IPS-15b (cell line): ENCODE results near the gene EIF3A.

Experiments
- H3K27me3 ChIP-seq: one replicate; pipeline ENCODE4 v1.6.1; 2013; ENCODE audit warnings: low read length; ENCODE audit not compliant: control insufficient read depth, insufficient read depth
- H3K36me3 ChIP-seq: one replicate; pipeline ENCODE4 v1.6.1; 2013; ENCODE audit warnings: low read length; ENCODE audit not compliant: control insufficient read depth, insufficient read depth
- H3K4me1 ChIP-seq: one replicate; pipeline ENCODE4 v1.6.1; 2013; ENCODE audit warnings: mild to moderate bottlenecking, low read length; ENCODE audit not compliant: control insufficient read depth, insufficient read depth
- H3K4me3 ChIP-seq: one replicate; pipeline ENCODE4 v1.5.1; 2013; ENCODE audit warnings: low read depth, low read length
- H3K9ac ChIP-seq: one replicate; pipeline ENCODE4 v1.6.1; 2013; ENCODE audit warnings: low read depth, mild to moderate bottlenecking, low read length
- H3K9me3 ChIP-seq: one replicate; pipeline ENCODE4 v1.6.1; 2013; ENCODE audit warnings: mild to moderate bottlenecking, low read length; ENCODE audit not compliant: control insufficient read depth, insufficient read depth

Gene EIF3A

DNA sequence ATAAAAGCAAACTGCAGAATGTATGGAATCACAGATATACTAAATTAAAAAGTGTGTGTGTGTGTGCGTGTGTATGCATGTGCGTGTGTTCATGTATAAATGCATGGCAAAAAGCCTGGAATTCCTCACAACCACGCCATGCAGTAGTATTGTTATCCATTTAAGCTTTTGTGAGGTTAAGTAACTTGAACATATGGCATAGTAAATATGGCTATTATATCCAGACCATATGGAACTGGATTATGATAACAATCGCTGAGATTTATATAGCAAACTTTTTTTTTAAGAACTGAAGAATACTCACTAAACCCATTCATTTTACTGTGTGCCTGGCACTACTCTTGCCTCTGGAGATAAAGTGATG lies 73.4 kb downstream of the EIF3A start:
- Histone ChIP-seq H3K4me3 (no peak overlapping the region), H3K9ac (no peak overlapping the region), H3K36me3 (no peaks in the 10 kb centered on the region), H3K4me1 (no peaks in the 10 kb centered on the region), H3K27me3 (no peaks in the 10 kb centered on the region), H3K9me3 (no peaks in the 10 kb centered on the region)

DNA sequence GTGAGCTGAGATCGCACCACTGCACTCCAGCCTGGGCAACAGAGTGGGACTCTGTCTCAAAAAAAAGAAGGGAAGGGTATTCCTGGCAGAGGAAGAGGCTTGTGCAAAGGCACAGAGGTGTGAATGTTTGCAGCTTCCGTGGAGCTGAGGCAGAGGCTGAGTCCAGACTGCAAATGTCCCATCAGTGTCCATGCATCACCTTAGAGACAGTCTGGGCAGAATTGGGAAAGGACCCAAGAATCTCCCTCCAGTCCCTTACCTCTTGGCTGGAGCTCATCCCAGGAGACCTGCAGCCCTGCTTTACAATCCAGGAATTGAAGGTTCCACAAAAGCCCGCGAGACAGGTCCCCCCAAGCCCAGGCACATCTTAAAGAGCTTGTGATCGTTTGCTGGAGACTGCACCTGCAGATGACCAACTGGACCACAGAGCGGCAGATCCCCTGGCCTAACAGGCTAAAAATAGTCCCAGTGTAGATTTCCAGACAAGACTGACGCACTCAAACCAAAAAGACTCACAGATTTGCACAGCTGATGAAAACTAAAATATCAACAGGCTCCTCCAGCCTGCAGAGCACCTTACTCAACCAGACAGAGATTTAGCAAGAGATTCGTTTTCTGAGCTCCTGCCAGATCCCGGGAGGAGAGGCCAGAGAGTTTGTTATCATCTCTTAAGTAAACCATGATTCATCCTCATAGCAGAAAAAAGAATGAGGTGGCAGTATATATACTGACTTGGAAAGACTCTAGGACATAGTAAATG lies 74.0 kb downstream of the EIF3A start:
- Histone ChIP-seq H3K9me3 (no peaks in the 10 kb centered on the region), H3K27me3 (no peaks in the 10 kb centered on the region)

GRCh38 chr10:119005362-119006043 lies 75.1 kb downstream of the EIF3A start:
- no peaks in the 10 kb centered on the region for H3K36me3 ChIP-seq
- no peak overlapping the region for H3K9ac ChIP-seq

More for the DNA sequence above, 74.0 kb downstream of the EIF3A start:
- H3K36me3 ChIP-seq = no peaks in the 10 kb centered on the region
- H3K4me1 ChIP-seq = no peaks in the 10 kb centered on the region
- no peak overlapping the region for H3K9ac ChIP-seq
- no peak overlapping the region for H3K4me3 ChIP-seq

GRCh38 chr10:119003572-119004289 lies 76.9 kb downstream of the EIF3A start:
- H3K9ac ChIP-seq = no peak overlapping the region
- no peaks in the 10 kb centered on the region for H3K4me1 ChIP-seq
- no peaks in the 10 kb centered on the region for H3K27me3 ChIP-seq
- no peak overlapping the region for H3K4me3 ChIP-seq
- no peaks in the 10 kb centered on the region for H3K9me3 ChIP-seq
- H3K36me3 ChIP-seq = no peaks in the 10 kb centered on the region

More at GRCh38 chr10:119005362-119006043, 75.1 kb downstream of the EIF3A start:
- no peaks in the 10 kb centered on the region for H3K4me1 ChIP-seq
- no peaks in the 10 kb centered on the region for H3K9me3 ChIP-seq
- no peaks in the 10 kb centered on the region for H3K27me3 ChIP-seq
- no peak overlapping the region for H3K4me3 ChIP-seq

DNA sequence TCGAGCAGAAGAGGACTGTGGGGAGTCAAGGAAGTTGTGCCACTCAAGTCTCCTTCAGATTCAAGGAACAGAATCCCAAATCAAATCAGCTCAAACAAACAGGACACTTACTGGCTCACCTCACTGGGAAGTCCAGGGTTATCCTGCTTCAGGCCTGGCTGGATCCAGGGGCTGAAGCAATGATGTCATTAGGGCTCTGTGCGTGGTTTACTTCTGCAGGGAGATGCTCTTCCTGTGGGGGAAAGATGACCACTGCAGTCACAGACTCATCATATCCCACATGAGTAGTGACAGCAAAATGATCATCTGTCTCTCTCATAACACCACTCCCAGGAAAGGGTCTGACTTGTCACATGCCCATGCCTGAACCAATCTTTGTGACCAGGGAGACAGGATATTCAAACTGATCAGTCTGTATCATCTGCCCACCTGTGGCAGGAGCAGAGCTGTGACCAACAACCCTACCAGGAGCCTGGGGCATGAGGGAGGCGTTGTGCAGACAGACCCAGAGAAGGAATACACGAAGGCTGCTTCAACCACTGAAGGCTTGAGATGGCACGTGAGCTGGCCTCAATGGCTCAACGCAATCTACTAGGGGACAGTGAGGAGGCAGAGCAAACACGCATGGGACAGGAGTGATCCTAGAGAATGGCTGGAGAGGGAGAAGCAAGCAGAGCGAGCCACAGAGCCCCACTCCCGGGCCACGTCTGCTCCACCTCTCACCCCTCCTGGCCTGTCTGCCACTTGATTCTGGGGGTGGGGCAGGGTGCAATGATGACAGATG lies 78.7 kb downstream of the EIF3A start:
- H3K9me3 ChIP-seq = no peaks in the 10 kb centered on the region
- no peaks in the 10 kb centered on the region for H3K27me3 ChIP-seq
- H3K4me3 ChIP-seq = no peak overlapping the region
- no peaks in the 10 kb centered on the region for H3K4me1 ChIP-seq
- H3K36me3 ChIP-seq = no peaks in the 10 kb centered on the region
- no peak overlapping the region for H3K9ac ChIP-seq

- Histone ChIP-seq H3K9me3 (no peaks in the 10 kb centered on the region), H3K27me3 (no peaks in the 10 kb centered on the region), H3K36me3 (no peaks in the 10 kb centered on the region), H3K4me3 (no peak overlapping the region), H3K4me1 (no peaks in the 10 kb centered on the region), H3K9ac (no peak overlapping the region)
These were observed 82.4 kb downstream of the EIF3A start for GRCh38 chr10:118998183-118998582.

DNA sequence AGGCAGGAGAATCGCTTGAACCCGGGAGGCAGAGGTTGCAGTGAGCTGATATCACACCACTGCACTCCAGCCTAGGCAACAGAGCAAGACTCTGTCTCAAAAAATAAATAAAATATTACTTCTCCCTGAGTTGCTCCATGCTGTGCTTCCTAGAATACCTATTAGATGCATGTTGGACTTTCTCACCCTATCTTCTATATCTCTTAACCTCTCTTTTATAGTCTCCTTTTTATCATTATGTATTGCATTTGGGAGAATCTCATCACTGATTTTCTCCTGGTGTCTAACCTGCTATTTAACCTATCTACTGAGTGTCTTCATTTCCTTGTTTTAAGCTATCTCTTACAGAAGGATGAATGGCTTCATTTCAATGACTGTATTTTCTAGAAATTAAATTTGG lies 83.2 kb downstream of the EIF3A start:
- H3K27me3 ChIP-seq = no peaks in the 10 kb centered on the region
- no peak overlapping the region for H3K9ac ChIP-seq
- H3K9me3 ChIP-seq = no peaks in the 10 kb centered on the region
- H3K4me3 ChIP-seq = no peak overlapping the region
- H3K36me3 ChIP-seq = no peaks in the 10 kb centered on the region
- H3K4me1 ChIP-seq = no peaks in the 10 kb centered on the region

DNA sequence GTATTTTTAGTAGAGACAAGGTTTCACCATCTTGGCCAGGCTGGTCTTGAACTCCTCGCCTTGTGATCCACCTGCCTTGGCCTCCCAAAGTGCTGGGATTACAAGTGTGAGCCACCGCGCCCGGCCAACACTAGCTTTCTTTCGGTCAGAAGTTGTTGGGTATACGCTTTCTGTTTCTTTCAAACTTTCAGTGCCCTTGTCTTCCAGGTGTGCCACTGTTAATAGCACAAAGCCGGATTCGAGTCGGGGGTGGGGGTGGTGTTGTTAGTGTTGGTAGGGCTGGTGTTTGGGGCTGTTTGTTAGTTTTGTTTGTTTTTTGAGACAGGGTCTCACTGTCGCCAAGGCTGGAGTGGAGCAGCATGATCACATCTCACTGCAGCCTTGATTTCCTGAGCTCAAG lies 84.9 kb downstream of the EIF3A start:
- Histone ChIP-seq H3K4me3 (no peak overlapping the region), H3K9ac (no peak overlapping the region), H3K4me1 (no peaks in the 10 kb centered on the region), H3K9me3 (no peaks in the 10 kb centered on the region), H3K36me3 (no peaks in the 10 kb centered on the region), H3K27me3 (no peaks in the 10 kb centered on the region)

- no peaks in the 10 kb centered on the region for H3K36me3 ChIP-seq
- H3K9me3 ChIP-seq = no peaks in the 10 kb centered on the region
- no peaks in the 10 kb centered on the region for H3K27me3 ChIP-seq
- no peaks in the 10 kb centered on the region for H3K4me1 ChIP-seq
- H3K4me3 ChIP-seq = no peak overlapping the region
- no peak overlapping the region for H3K9ac ChIP-seq
These were observed 86.3 kb downstream of the EIF3A start for GRCh38 chr10:118994321-118994720.

GRCh38 chr10:118993214-118993613 lies 87.4 kb downstream of the EIF3A start:
- Histone ChIP-seq H3K4me1 (no peaks in the 10 kb centered on the region), H3K9ac (no peak overlapping the region), H3K27me3 (no peaks in the 10 kb centered on the region), H3K36me3 (no peaks in the 10 kb centered on the region), H3K4me3 (no peak overlapping the region), H3K9me3 (no peaks in the 10 kb centered on the region)

DNA sequence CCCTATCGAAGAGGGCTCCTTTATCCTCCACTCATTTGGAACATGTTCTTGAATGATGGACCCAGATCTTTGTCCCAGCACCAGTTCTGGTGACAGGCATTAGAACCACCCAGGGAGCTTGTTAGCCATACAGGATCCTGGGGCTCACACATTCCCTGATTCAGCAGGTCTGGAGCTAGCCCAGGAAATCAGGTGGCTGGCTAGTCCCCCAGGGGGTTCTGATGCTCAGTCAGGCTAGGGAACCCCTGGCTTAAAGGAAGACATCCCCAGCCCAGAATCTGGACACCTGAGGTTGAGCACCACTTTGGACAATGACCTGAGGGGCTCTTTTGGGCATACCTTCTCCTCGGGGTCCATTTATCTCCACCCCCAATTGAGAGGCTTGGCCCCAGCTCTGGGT lies 88.1 kb downstream of the EIF3A start:
- Histone ChIP-seq H3K36me3 (no peaks in the 10 kb centered on the region), H3K27me3 (no peaks in the 10 kb centered on the region), H3K4me3 (no peak overlapping the region), H3K9ac (no peak overlapping the region), H3K4me1 (no peaks in the 10 kb centered on the region), H3K9me3 (no peaks in the 10 kb centered on the region)
